GM23248 (cell line): Measurements from ENCODE around the gene RCE1.

Experiments
- EZH2 ChIP-seq: fragments of 200-600 bp; sonication (generic); IDR thresholded peaks from 2 replicates; pipeline ENCODE4 v1.6.1; 2018; ENCODE audit warnings: antibody characterized with exemption, mild to moderate bottlenecking; ENCODE audit not compliant: insufficient read depth, poor library complexity, severe bottlenecking
- EZH2phosphoT487 ChIP-seq: fragments of 200-600 bp; sonication (generic); IDR thresholded peaks from 2 replicates; pipeline ENCODE4 v1.6.1; 2018; ENCODE audit warnings: antibody characterized with exemption, moderate library complexity, mild to moderate bottlenecking, low read depth; ENCODE audit not compliant: insufficient read depth

GRCh38 chr11:66884443-66884842, 41.2 kb downstream of the RCE1 start:
- TF ChIP-seq EZH2 (no peak), EZH2phosphoT487 (no peak)
